Measurements from ENCODE around the gene GRIA2.

Gene GRIA2

GRCh38 chr4:157223456-157223855 lies 2.9 kb downstream of the GRIA2 start:
- TF ChIP-seq CTCF (IDR thresholded peaks at IDR 0.05; ENCODE audit: insufficient read depth, low read depth, low read length, missing control alignments): no peak
- no peak overlapping the region for H3K4me3 ChIP-seq (ENCODE audit: low read depth, low read length)
- no peak for DNase-seq (ENCODE audit: low read depth)

GRCh38 chr4:157225096-157225495 lies 4.6 kb downstream of the GRIA2 start:
- no peak overlapping the region for H3K4me3 ChIP-seq (ENCODE audit: low read depth, low read length)
- DNase-seq (ENCODE audit: low read depth): no peak
- TF ChIP-seq CTCF (IDR thresholded peaks at IDR 0.05; ENCODE audit: insufficient read depth, low read depth, low read length, missing control alignments): no peak

- no peak overlapping the region for H3K4me3 ChIP-seq (ENCODE audit: low read depth, low read length)
- no peak for DNase-seq (ENCODE audit: low read depth)
- no peak for TF ChIP-seq CTCF (IDR thresholded peaks at IDR 0.05; ENCODE audit: insufficient read depth, low read depth, low read length, missing control alignments)
Observed at GRCh38 chr4:157226035-157226434, 5.5 kb downstream of the GRIA2 start.

GRCh38 chr4:157226601-157227000 lies 6.1 kb downstream of the GRIA2 start:
- TF ChIP-seq CTCF (IDR thresholded peaks at IDR 0.05; ENCODE audit: insufficient read depth, low read depth, low read length, missing control alignments): no peak
- no peak for DNase-seq (ENCODE audit: low read depth)

GRCh38 chr4:157231525-157231924 lies 11.0 kb downstream of the GRIA2 start:
- H3K4me3 ChIP-seq (ENCODE audit: low read depth, low read length): no peak overlapping the region
- no peak for TF ChIP-seq CTCF (IDR thresholded peaks at IDR 0.05; ENCODE audit: insufficient read depth, low read depth, low read length, missing control alignments)
- DNase-seq (ENCODE audit: low read depth): no peak

More at GRCh38 chr4:157226601-157227000, 6.1 kb downstream of the GRIA2 start:
- H3K4me3 ChIP-seq (ENCODE audit: low read depth, low read length): no peak overlapping the region

- H3K4me3 ChIP-seq (ENCODE audit: low read depth, low read length): no peak overlapping the region
- no peak for TF ChIP-seq CTCF (IDR thresholded peaks at IDR 0.05; ENCODE audit: insufficient read depth, low read depth, low read length, missing control alignments)
- DNase-seq (ENCODE audit: low read depth): no peak
Observed at GRCh38 chr4:157242871-157243270, 22.3 kb downstream of the GRIA2 start.

GRCh38 chr4:157244348-157244747 lies 23.8 kb downstream of the GRIA2 start:
- H3K4me3 ChIP-seq (ENCODE audit: low read depth, low read length): no peak overlapping the region
- no peak for TF ChIP-seq CTCF (IDR thresholded peaks at IDR 0.05; ENCODE audit: insufficient read depth, low read depth, low read length, missing control alignments)
- DNase-seq (ENCODE audit: low read depth): no peak
